Osteoblast (primary cell): ENCODE measurements around the gene PACSIN1. TPM values are rescaled to one million over a fixed set of nuclear protein-coding genes. Genes with fewer than 3 reads are reported as not detected.

Source experiments
- DNase-seq: peaks from one replicate; pipeline ENCODE4 v3.0.0; 2011; ENCODE audit warnings: low spot score, mixed read lengths; ENCODE audit not compliant: insufficient read length; ENCODE audit errors: missing footprints
- H2AFZ ChIP-seq: 2 replicates; pipeline ENCODE4 v1.6.0; 2011; ENCODE audit warnings: mild to moderate bottlenecking, low read length
- H3K27ac ChIP-seq: 2 replicates; pipeline ENCODE4 v1.5.1; 2011; ENCODE audit warnings: mild to moderate bottlenecking, low read depth, low read length, moderate library complexity
- H3K27me3 ChIP-seq: 2 replicates; pipeline ENCODE4 v1.6.0; 2012; ENCODE audit warnings: mild to moderate bottlenecking, control low read depth, inconsistent platforms, low read length, moderate library complexity; ENCODE audit not compliant: insufficient read depth
- H3K36me3 ChIP-seq: 2 replicates; pipeline ENCODE4 v1.5.1; 2011; ENCODE audit warnings: mild to moderate bottlenecking, low read length, control low read depth, moderate library complexity; ENCODE audit not compliant: insufficient read depth
- H3K4me1 ChIP-seq: 2 replicates; pipeline ENCODE4 v1.5.1; 2011; ENCODE audit warnings: mild to moderate bottlenecking, low read length, control low read depth, moderate library complexity; ENCODE audit not compliant: insufficient read depth
- H3K4me2 ChIP-seq: 2 replicates; pipeline ENCODE4 v1.6.0; 2011; ENCODE audit warnings: mild to moderate bottlenecking, low read length; ENCODE audit not compliant: insufficient read depth
- H3K4me3 ChIP-seq: fragments of 200-600 bp; sonication (generic); 3 replicates; pipeline ENCODE4 v1.5.1; 2012; ENCODE audit warnings: mild to moderate bottlenecking, low read length, inconsistent platforms; ENCODE audit not compliant: insufficient read depth
- H3K79me2 ChIP-seq: 2 replicates; pipeline ENCODE4 v1.6.0; 2012; ENCODE audit warnings: mild to moderate bottlenecking, low read length, control low read depth, inconsistent platforms; ENCODE audit not compliant: insufficient read depth
- H3K9me3 ChIP-seq: 2 replicates; pipeline ENCODE4 v1.5.1; 2011; ENCODE audit warnings: low read depth, low read length, control low read depth
- H4K20me1 ChIP-seq: 2 replicates; pipeline ENCODE4 v1.6.0; 2012; ENCODE audit warnings: mild to moderate bottlenecking, low read length, control low read depth; ENCODE audit not compliant: insufficient read depth
- CTCF ChIP-seq: IDR thresholded peaks from 2 replicates; pipeline ENCODE4 v1.5.1; 2011; ENCODE audit warnings: mild to moderate bottlenecking, low read depth, low read length, moderate library complexity; ENCODE audit errors: extremely low read depth
- total RNA-seq: library from RNA; depleted of rRNA; stranded (reverse); fragments of >200 nt; gene quantifications from 2 replicates; pipeline ENCODE4 v1.2.3, GENCODE V29; 2012

PACSIN1 gene
- total RNA-seq, 1 donor, result not detected

GRCh38 chr6:34525431-34526175 is 59.7 kb downstream of the PACSIN1 start:
- Histone ChIP-seq H3K79me2 (no peaks in the 10 kb centered on the region), H3K36me3 (no peaks in the 10 kb centered on the region), H3K4me2 (no peak overlapping the region), H3K27ac (no peak overlapping the region), H3K27me3 (no peaks in the 10 kb centered on the region), H4K20me1 (no peaks in the 10 kb centered on the region), H3K9me3 (no peaks in the 10 kb centered on the region), H2AFZ (no peak overlapping the region), H3K4me3 (no peak overlapping the region), H3K4me1 (peaks cover 4% of the 10 kb centered on the region)
- DNase-seq, result peak; percentile 77
- TF ChIP-seq CTCF, result no peak

- H4K20me1 ChIP-seq, result no peaks in the 10 kb centered on the region
- H3K9me3 ChIP-seq, result no peaks in the 10 kb centered on the region
- H3K27me3 ChIP-seq, result no peaks in the 10 kb centered on the region
- peaks cover 4% of the 10 kb centered on the region for H3K4me1 ChIP-seq
- H3K36me3 ChIP-seq, result no peaks in the 10 kb centered on the region
- H3K4me2 ChIP-seq, result peak overlapping the region; percentile 86
- no peaks in the 10 kb centered on the region for H3K79me2 ChIP-seq
- no peak overlapping the region for H3K27ac ChIP-seq
- H3K4me3 ChIP-seq, result peak overlapping the region; percentile 56
- H2AFZ ChIP-seq, result peak overlapping the region; percentile 96
- peak; percentile 80 for DNase-seq
- no peak for TF ChIP-seq CTCF
Observed at GRCh38 chr6:34526241-34526972, 60.5 kb downstream of the PACSIN1 start.

GRCh38 chr6:34526992-34527728 is 61.3 kb downstream of the PACSIN1 start:
- Histone ChIP-seq H3K9me3 (no peaks in the 10 kb centered on the region), H3K36me3 (no peaks in the 10 kb centered on the region), H3K4me2 (peak overlapping the region; percentile 86), H2AFZ (peak overlapping the region; percentile 96), H3K4me1 (peaks cover 4% of the 10 kb centered on the region), H3K79me2 (no peaks in the 10 kb centered on the region), H3K27me3 (no peaks in the 10 kb centered on the region), H3K27ac (no peak overlapping the region), H3K4me3 (peak overlapping the region; percentile 56), H4K20me1 (no peaks in the 10 kb centered on the region)
- peak; percentile 52 for TF ChIP-seq CTCF
- peak; percentile 100 for DNase-seq
